ENCODE data around the gene SLC45A3. TPM values are rescaled to one million over a fixed set of nuclear protein-coding genes. Genes with fewer than 3 reads are reported as not detected.

Gene SLC45A3
- total RNA-seq, 1 donor from 2014 or later: 9.2 TPM

DNA sequence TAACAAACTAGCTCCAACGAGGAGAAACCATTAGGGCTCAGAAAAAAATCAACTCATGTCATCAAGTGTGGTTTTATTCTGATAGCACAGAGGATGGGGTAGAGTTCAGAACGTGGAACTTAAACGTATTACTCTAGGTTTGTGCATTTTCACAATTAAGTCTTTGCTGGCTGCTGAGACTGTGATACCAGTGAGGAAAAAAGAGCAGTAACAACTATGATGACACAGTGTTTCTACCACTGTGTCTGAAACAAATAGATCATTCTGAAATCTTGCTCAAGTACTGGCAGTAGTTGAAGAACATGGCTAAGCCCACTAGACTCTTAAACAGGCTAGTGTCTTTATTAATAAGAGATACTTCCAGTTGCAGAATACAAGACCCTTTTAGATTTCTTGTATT lies 38.7 kb upstream of the SLC45A3 start:
- TF ChIP-seq, protein P1, sequence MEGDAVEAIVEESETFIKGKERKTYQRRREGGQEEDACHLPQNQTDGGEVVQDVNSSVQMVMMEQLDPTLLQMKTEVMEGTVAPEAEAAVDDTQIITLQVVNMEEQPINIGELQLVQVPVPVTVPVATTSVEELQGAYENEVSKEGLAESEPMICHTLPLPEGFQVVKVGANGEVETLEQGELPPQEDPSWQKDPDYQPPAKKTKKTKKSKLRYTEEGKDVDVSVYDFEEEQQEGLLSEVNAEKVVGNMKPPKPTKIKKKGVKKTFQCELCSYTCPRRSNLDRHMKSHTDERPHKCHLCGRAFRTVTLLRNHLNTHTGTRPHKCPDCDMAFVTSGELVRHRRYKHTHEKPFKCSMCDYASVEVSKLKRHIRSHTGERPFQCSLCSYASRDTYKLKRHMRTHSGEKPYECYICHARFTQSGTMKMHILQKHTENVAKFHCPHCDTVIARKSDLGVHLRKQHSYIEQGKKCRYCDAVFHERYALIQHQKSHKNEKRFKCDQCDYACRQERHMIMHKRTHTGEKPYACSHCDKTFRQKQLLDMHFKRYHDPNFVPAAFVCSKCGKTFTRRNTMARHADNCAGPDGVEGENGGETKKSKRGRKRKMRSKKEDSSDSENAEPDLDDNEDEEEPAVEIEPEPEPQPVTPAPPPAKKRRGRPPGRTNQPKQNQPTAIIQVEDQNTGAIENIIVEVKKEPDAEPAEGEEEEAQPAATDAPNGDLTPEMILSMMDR (IDR thresholded peaks at IDR 0.05; ENCODE audit: unreplicated experiment): no peak
- H3K36me3 Mint-ChIP-seq (ENCODE audit: low read depth, unreplicated experiment): peaks cover 24% of the 10 kb centered on the region
- H3K4me1 Mint-ChIP-seq (ENCODE audit: unreplicated experiment): no peaks in the 10 kb centered on the region
- no peak overlapping the region for H3K4me3 Mint-ChIP-seq (ENCODE audit: unreplicated experiment)
- peaks cover 1% of the 10 kb centered on the region for H3K27me3 Mint-ChIP-seq (ENCODE audit: unreplicated experiment)
- H3K27ac Mint-ChIP-seq (ENCODE audit: unreplicated experiment): no peak overlapping the region
- H3K9me3 Mint-ChIP-seq (ENCODE audit: unreplicated experiment): no peaks in the 10 kb centered on the region
- DNase-seq (ENCODE audit: low spot score): no peak

DNA sequence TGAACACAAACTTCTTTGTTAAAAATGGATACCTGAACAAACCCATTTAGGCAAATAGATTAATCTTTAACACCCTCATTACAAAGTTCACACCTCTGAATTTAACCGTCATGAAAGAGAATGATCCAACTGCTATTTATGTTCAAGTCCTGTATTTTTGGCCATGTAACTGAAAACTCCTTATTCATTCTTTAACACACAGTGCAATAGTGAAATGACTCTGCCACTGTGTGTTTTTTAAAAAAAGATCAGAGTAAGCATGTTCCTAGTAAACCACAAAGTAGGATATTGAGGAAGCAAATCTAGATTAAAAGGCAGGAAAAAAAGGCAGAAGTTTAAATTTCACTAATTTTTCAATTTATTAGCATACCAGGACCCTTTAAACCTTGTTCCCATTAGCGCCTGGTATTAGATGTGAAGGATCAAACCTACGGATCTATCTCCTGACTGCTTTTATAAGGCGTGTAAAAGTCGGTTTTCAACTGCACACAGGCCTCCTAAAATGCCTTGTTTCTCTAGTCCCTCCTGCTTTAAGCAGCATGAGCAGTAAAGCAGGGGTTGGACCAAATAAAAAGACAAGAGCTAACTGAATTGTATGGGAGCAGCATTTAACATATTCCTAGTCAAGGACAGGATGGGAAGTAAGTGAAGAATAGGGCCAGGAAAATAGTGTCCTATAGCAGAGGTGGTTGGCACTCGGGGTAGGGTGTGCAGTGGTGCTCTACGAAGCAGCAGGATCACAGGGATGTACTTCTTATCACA lies 36.2 kb upstream of the SLC45A3 start:
- TF ChIP-seq, protein P1 (IDR thresholded peaks at IDR 0.05; ENCODE audit: unreplicated experiment): no peak
- no peak for DNase-seq (ENCODE audit: low spot score)
- Mint-ChIP-seq H3K9me3 (ENCODE audit: unreplicated experiment) (no peaks in the 10 kb centered on the region), H3K4me1 (ENCODE audit: unreplicated experiment) (no peaks in the 10 kb centered on the region), H3K27me3 (ENCODE audit: unreplicated experiment) (peaks cover 1% of the 10 kb centered on the region), H3K4me3 (ENCODE audit: unreplicated experiment) (no peak overlapping the region), H3K36me3 (ENCODE audit: low read depth, unreplicated experiment) (peaks cover 24% of the 10 kb centered on the region), H3K27ac (ENCODE audit: unreplicated experiment) (no peak overlapping the region)

DNA sequence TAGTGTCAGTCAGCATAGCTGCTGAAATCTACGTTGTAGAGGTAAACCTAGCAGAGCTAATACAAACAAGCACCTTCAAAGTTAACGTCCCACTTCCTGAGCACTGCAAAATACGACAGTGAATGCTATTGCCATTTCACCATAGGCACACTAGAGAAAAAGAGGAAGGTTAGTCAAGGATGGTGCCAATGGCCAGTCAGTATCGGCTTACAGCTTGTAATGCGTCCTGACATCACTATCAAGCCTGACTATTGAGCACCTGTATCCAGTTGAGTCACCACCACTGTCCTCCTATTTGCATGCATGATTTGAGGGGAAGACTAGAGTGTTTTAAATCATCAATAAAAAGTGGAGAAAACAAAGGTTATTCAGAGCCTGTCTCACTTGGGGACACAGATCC lies 35.3 kb upstream of the SLC45A3 start:
- TF ChIP-seq, protein P1 (IDR thresholded peaks at IDR 0.05; ENCODE audit: unreplicated experiment): no peak
- no peaks in the 10 kb centered on the region for H3K4me1 Mint-ChIP-seq (ENCODE audit: unreplicated experiment)
- peaks cover 21% of the 10 kb centered on the region for H3K36me3 Mint-ChIP-seq (ENCODE audit: low read depth, unreplicated experiment)
- H3K4me3 Mint-ChIP-seq (ENCODE audit: unreplicated experiment): no peak overlapping the region
- H3K27ac Mint-ChIP-seq (ENCODE audit: unreplicated experiment): no peak overlapping the region
- no peak for DNase-seq (ENCODE audit: low spot score)
- no peaks in the 10 kb centered on the region for H3K9me3 Mint-ChIP-seq (ENCODE audit: unreplicated experiment)
- H3K27me3 Mint-ChIP-seq (ENCODE audit: unreplicated experiment): peaks cover 1% of the 10 kb centered on the region

DNA sequence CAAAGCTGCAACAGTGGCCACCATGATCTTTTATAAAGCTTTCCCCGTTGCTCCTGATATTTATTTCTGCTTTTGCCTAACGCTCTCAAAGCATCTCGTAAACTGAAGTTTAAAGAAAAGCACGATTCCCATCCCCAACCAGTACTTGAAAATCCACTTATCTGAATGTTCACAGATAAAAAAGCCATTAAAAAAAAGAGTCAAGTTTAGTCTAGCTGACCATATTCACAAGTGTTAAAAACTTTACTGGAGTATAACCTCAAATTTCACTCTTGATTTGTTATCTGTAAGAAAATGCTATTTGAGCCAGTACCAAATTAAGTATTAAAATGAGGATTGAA lies 34.6 kb upstream of the SLC45A3 start:
- peaks cover 1% of the 10 kb centered on the region for H3K27me3 Mint-ChIP-seq (ENCODE audit: unreplicated experiment)
- H3K4me3 Mint-ChIP-seq (ENCODE audit: unreplicated experiment): no peak overlapping the region
- TF ChIP-seq, protein P1 (IDR thresholded peaks at IDR 0.05; ENCODE audit: unreplicated experiment): no peak
- H3K27ac Mint-ChIP-seq (ENCODE audit: unreplicated experiment): peak overlapping the region; percentile 12
- peaks cover 16% of the 10 kb centered on the region for H3K36me3 Mint-ChIP-seq (ENCODE audit: low read depth, unreplicated experiment)
- DNase-seq (ENCODE audit: low spot score): no peak
- no peaks in the 10 kb centered on the region for H3K9me3 Mint-ChIP-seq (ENCODE audit: unreplicated experiment)
- H3K4me1 Mint-ChIP-seq (ENCODE audit: unreplicated experiment): no peaks in the 10 kb centered on the region

DNA sequence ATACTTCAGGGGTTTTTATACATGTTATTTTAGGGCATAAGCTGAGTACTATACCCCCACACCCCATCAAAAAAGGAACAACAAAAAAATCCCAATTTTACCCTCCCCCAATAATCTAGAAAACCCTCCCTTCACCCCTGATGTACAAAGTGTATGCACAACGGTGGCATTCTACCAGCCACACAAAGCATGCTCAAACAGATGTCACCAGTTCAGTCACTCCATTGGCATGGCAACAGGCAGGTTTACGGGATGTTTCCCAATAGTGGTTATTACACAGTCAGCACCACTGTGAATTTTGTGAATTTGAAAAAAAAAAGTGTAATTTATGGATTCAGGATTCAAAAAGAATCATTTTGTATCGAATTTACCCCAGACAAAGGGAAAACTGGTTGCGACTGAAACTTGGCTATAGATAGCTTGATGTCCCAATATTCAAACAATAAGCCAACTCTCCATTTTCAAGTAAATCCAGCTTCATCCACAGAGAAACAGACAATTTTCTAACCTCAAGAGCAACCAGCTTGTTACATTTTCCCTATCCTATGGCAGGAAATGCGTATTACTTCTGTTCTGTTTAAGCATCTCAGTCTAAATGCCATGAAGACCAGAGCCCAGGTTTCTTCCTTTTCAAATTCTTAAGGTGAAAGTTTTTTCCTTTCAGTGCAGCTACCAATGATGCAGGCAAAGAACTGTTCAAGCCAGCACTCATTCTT lies 34.0 kb upstream of the SLC45A3 start:
- Mint-ChIP-seq H3K36me3 (ENCODE audit: low read depth, unreplicated experiment) (peaks cover 12% of the 10 kb centered on the region), H3K9me3 (ENCODE audit: unreplicated experiment) (no peaks in the 10 kb centered on the region), H3K4me3 (ENCODE audit: unreplicated experiment) (no peak overlapping the region), H3K27me3 (ENCODE audit: unreplicated experiment) (peaks cover 1% of the 10 kb centered on the region), H3K27ac (ENCODE audit: unreplicated experiment) (peak overlapping the region; percentile 45), H3K4me1 (ENCODE audit: unreplicated experiment) (no peaks in the 10 kb centered on the region)
- no peak for DNase-seq (ENCODE audit: low spot score)
- TF ChIP-seq, protein P1 (IDR thresholded peaks at IDR 0.05; ENCODE audit: unreplicated experiment): no peak

All from endothelial cell (in vitro differentiated cells).